MM.1S (cell line): ENCODE data around the gene MRPS7.
"Not testable (repeated sequence)": the region's sequence is repeated elsewhere in the genome, so short reads cannot be mapped to it uniquely, and the experiment has no call there.

Experiments used
- DNase-seq: peaks from one replicate; pipeline ENCODE4 v3.0.0-alpha.2; 2015
- H2AFZ ChIP-seq: fragments of 300-600 bp; sonication (generic); 2 replicates; pipeline ENCODE4 v1.6.0; 2016; ENCODE audit warnings: antibody characterized with exemption, low read length
- H3F3A ChIP-seq: fragments of 300-600 bp; sonication (generic); 2 replicates; pipeline ENCODE4 v1.6.1; 2016; ENCODE audit warnings: mild to moderate bottlenecking, antibody characterized with exemption, low read length, moderate library complexity, mixed read lengths; ENCODE audit not compliant: insufficient read depth
- H3K27ac ChIP-seq: fragments of 300-600 bp; sonication (generic); 2 replicates; pipeline ENCODE4 v1.5.1; 2016; ENCODE audit warnings: mild to moderate bottlenecking, low read length
- H3K27me3 ChIP-seq: fragments of 300-600 bp; sonication (generic); replicated peaks from 2 replicates; pipeline ENCODE4 v1.6.0; 2016; ENCODE audit warnings: low read length; ENCODE audit not compliant: insufficient read depth
- H3K36me3 ChIP-seq: fragments of 300-600 bp; sonication (generic); replicated peaks from 2 replicates; pipeline ENCODE4 v1.6.1; 2016; ENCODE audit warnings: mild to moderate bottlenecking, low read length, mixed read lengths; ENCODE audit not compliant: insufficient read depth
- H3K4me1 ChIP-seq: fragments of 300-600 bp; sonication (generic); 2 replicates; pipeline ENCODE4 v1.6.1; 2016; ENCODE audit warnings: low read length, mixed read lengths
- H3K4me2 ChIP-seq: fragments of 300-600 bp; sonication (generic); 2 replicates; pipeline ENCODE4 v1.6.0; 2016; ENCODE audit warnings: low read depth, low read length
- H3K4me3 ChIP-seq: fragments of 300-600 bp; sonication (generic); 2 replicates; pipeline ENCODE4 v1.5.1; 2016; ENCODE audit warnings: low read length, mixed read lengths
- H3K79me2 ChIP-seq: fragments of 300-600 bp; sonication (generic); 2 replicates; pipeline ENCODE4 v1.6.1; 2016; ENCODE audit warnings: mixed run types, low read length, mixed read lengths
- H3K9ac ChIP-seq: fragments of 300-600 bp; sonication (generic); 2 replicates; pipeline ENCODE4 v1.6.1; 2016; ENCODE audit warnings: low read length, mixed read lengths
- H3K9me2 ChIP-seq: fragments of 300-600 bp; sonication (generic); replicated peaks from 2 replicates; pipeline ENCODE4 v1.6.1; 2016; ENCODE audit warnings: mild to moderate bottlenecking, low read length, mixed read lengths; ENCODE audit not compliant: insufficient read depth
- H3K9me3 ChIP-seq: fragments of 300-600 bp; sonication (generic); replicated peaks from 2 replicates; pipeline ENCODE4 v1.6.1; 2016; ENCODE audit warnings: mild to moderate bottlenecking, low read length, mixed read lengths; ENCODE audit not compliant: insufficient read depth
- H4K20me1 ChIP-seq: fragments of 300-600 bp; sonication (generic); 2 replicates; pipeline ENCODE4 v1.6.1; 2016; ENCODE audit warnings: mild to moderate bottlenecking, low read length, moderate library complexity, mixed read lengths; ENCODE audit not compliant: insufficient read depth
- CTCF ChIP-seq: fragments of 300-600 bp; sonication (generic); IDR thresholded peaks from 2 replicates; pipeline ENCODE4 v1.5.1; 2016; ENCODE audit warnings: antibody characterized with exemption, low read length, mixed read lengths
- EZH2 ChIP-seq: fragments of 300-600 bp; sonication (generic); optimal IDR thresholded peaks from 2 replicates; pipeline ENCODE3; 2017; ENCODE audit warnings: low read depth, mild to moderate bottlenecking, antibody characterized with exemption, low read length, mixed read lengths
- EZH2phosphoT487 ChIP-seq: fragments of 300-600 bp; sonication (generic); IDR thresholded peaks from 2 replicates; pipeline ENCODE4 v1.6.1; 2018; ENCODE audit warnings: antibody characterized with exemption, low read length

Gene MRPS7

GRCh38 chr17:75289115-75289831 lies 27.6 kb downstream of the MRPS7 start, which contains the start of gene SLC25A19:
TSS of gene SLC25A19 (minus strand) at chr17:75289433. CDS start at chr17:75286764, 2,669 bp downstream.
- 0 out of 2 replicates have a peak, but pooled peaks cover 7% of the 10 kb centered on the region for H3K4me1 ChIP-seq
- H3K27me3 ChIP-seq = no peaks in the 10 kb centered on the region
- peak within 1 kb of the TSS; percentile 92 for H2AFZ ChIP-seq

GRCh38 chr17:75289832-75290337 lies 28.2 kb downstream of the MRPS7 start:
- H3K9me2 ChIP-seq = no peaks in the 10 kb centered on the region
- peak overlapping the region; percentile 77 for H3K9ac ChIP-seq
- peaks cover 41% of the 10 kb centered on the region for H3K79me2 ChIP-seq
- H3K36me3 ChIP-seq = peaks cover 11% of the 10 kb centered on the region; the same call in 1 of the 2 replicates
- peak overlapping the region; percentile 92 for H2AFZ ChIP-seq
- peak overlapping the region; percentile 79 for H3K27ac ChIP-seq
- H3K4me1 ChIP-seq = 0 out of 2 replicates have a peak, but pooled peaks cover 8% of the 10 kb centered on the region
- no peaks in the 10 kb centered on the region for H3K27me3 ChIP-seq
- peak; percentile 28; the same call in 1 of the 2 replicates for TF ChIP-seq CTCF
- no peak for TF ChIP-seq EZH2
- H3F3A ChIP-seq = peaks cover 20% of the 10 kb centered on the region
- DNase-seq = peak; percentile 70
- H3K4me3 ChIP-seq = peak overlapping the region; percentile 87
- H4K20me1 ChIP-seq = no peaks in the 10 kb centered on the region
- peak overlapping the region; percentile 59 for H3K4me2 ChIP-seq
- no peaks in the 10 kb centered on the region for H3K9me3 ChIP-seq

More at GRCh38 chr17:75289115-75289831, 27.6 kb downstream of the MRPS7 start, which contains the start of gene SLC25A19:
- Histone ChIP-seq H3K4me2 (peak within 1 kb of the TSS; percentile 84), H3K79me2 (peaks cover 44% of the 10 kb centered on the region), H3K9ac (peak within 1 kb of the TSS; percentile 82), H3K4me3 (peak within 1 kb of the TSS; percentile 87), H3K36me3 (peaks cover 11% of the 10 kb centered on the region; the same call in 1 of the 2 replicates), H3K9me2 (no peaks in the 10 kb centered on the region), H3F3A (peaks cover 19% of the 10 kb centered on the region), H3K27ac (peak within 1 kb of the TSS; percentile 79), H3K9me3 (no peaks in the 10 kb centered on the region), H4K20me1 (no peaks in the 10 kb centered on the region)
- peak; percentile 99 for DNase-seq
- TF ChIP-seq CTCF (no peak; the same call in 1 of the 2 replicates), EZH2 (no peak), EZH2phosphoT487 (no peak)

- H3K9me3 ChIP-seq, H4K20me1 ChIP-seq, H3K4me2 ChIP-seq, H3K27me3 ChIP-seq, H3K9me2 ChIP-seq, H3K27ac ChIP-seq, H2AFZ ChIP-seq, H3K36me3 ChIP-seq, H3K4me3 ChIP-seq, H3K9ac ChIP-seq, DNase-seq: not testable (repeated sequence)
- Histone ChIP-seq H3F3A (peaks cover 49% of the 10 kb centered on the region), H3K79me2 (peaks cover 11% of the 10 kb centered on the region), H3K4me1 (peaks cover 18% of the 10 kb centered on the region)
Measured at GRCh38 chr17:75292810-75293448, 31.2 kb downstream of the MRPS7 start.
